Activated naive CD4-positive, alpha-beta T cell treated with Interleukin-2 at 50 U/mL for 16 hours (primary cell): ENCODE results near the gene RAB9A.
"Not testable (repeated sequence)": the region's sequence is repeated elsewhere in the genome, so short reads cannot be mapped to it uniquely, and the experiment has no call there.

Experiments
- DNase-seq: peaks from one replicate; pipeline ENCODE4 v3.0.0-alpha.2; 2020

RAB9A gene

DNA sequence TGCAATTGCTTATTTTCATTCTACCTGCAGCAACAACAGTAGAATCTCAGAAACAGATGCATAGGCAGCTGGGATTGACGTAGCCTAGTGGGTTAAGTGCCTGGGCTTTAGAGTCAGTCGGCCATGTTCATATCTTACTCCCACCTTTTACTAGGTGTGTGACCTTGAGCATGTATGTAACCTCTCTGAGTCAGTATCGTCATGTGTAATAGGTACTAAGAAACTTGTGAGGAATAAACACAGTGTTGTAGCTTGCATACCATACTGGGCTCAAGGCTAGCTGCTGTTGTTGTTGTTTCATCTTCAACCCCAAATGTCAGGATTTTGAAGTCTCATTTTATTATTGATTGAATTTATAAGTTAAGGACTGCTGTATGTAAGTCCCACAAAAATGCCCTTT, 14.2 kb downstream of the RAB9A start:
- DNase-seq = no peak

- DNase-seq = no peak
These were observed 14.7 kb downstream of the RAB9A start for GRCh38 chrX:13703589-13703988.

DNA sequence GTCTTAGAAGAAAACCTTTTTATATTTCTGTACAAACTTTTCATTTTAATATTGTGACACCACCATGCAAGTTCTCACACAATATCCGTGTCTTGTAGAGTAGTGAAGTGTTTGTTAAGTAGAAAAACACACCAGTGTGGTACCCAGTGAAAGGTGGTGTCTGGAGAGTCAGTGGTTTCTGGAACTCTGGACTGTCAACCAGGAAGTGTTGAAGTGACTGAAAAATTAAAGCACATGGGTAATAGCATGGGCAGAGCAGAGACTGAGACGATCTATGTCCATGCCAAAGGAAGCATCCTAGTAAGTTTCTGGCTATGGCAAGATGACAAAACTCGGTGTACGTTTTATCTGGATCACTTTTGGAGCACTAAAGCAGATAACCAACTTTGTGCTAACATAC, 22.2 kb downstream of the RAB9A start:
- DNase-seq = no peak

GRCh38 chrX:13716455-13716854, 27.5 kb downstream of the RAB9A start:
- no peak for DNase-seq

DNA sequence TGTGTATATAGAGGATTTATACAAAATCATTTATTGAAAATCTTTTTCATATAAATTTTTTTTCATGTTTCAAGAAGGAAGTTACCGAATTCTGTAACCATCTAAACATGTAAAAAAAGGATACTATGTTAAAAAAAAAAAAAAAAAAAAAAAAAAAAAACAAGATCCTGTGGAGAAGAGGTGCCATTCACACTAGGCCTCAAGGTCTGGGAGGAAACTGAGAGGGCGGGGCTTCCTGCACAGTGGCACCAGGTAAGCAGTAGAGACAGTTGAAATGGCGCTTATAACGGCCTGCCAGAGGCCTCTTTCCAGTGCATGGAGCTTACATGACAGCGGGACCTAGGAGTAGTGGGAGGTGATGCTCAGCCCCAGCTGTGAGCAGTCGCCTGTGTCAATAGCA, 28.0 kb downstream of the RAB9A start:
- DNase-seq = peak; percentile 22

GRCh38 chrX:13717700-13718472, 29.0 kb downstream of the RAB9A start:
- no peak for DNase-seq

DNA sequence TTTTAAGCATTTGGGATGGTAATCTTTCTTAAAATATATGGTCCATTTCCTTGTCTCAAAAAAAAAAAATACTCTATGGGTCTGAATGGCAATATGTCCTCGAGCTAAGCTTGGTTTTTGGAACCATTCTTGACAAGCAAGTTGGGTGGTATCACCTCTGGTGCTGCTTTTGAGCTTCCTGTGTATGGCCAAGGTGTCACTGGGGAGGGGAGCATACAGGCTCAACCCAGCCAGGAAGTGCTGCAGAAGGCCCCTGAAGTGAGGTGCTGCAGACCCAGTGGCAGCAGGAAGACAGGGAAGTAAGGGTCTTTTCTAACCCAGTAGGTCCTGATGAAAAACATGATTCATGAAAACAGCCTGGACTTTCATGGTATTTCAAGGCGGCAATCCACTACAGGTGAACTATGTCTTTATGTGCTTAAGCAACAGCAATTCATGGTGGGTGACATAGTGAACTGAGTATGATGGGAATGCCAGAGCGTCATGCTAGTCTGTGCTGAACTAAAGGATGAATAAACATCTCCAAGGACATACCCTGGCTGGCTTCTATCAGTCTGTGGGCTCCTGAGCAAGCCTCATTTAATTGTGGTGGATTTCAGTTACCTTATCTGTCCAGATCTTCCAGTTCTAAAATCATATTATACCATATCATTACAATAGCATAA, 30.4 kb downstream of the RAB9A start:
- no peak for DNase-seq

DNA sequence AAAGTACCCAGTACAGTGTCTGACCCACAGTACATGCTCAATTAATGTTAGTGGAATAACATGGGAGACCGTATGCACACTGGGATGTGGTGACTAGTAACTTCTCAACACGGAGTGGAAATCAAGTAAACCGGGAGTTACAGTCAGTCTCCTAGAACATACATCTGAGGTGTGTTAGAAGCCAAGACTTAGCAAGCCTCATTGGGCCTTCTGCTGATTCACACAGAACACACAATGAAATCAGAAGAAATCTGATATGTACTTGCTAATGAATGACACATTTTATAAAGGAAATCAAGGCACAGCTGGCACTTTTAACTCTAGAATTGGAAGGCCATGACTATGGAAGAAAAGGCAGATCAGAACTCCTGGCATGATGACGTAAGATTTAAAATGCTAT, 32.4 kb downstream of the RAB9A start:
- DNase-seq = no peak

GRCh38 chrX:13721819-13722519, 33.0 kb downstream of the RAB9A start:
- no peak for DNase-seq

DNA sequence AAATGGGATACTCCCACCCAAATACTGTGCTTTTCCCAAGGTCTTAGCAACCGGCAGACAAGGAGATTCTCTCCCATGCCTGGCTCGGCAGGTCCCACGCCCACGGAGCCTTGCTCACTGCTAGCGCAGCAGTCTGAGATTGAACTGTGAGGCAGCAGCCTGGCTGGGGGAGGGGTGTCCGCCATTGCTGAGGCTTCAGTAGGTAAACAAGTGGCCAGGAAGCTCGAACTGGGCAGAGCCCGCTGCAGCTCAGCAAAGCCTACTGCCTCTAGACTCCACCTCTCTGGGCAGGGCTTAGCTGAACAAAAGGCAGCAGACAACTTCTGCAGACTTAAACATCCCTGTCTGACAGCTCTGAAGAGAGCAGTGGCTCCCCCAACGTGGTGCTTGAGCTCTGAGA, 36.0 kb downstream of the RAB9A start:
- DNase-seq = peak; percentile 55

GRCh38 chrX:13726583-13726982, 37.7 kb downstream of the RAB9A start:
- not testable (repeated sequence) for DNase-seq

DNA sequence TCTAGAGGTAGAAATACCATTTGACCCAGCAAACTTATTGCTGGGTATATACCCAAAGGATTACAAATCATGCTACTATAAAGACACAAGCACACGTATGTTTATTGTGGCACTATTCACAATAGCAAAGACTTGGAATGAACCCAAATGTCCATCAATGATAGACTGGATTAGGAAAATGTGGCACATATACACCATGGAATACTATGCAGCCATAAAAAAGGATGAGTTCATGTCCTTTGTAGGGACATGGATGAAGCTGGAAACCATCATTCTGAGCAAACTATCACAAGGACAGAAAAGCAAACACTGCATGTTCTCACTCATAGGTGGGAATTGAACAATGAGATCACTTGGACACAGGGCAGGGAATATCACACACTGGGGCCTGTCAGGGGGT, 41.6 kb downstream of the RAB9A start:
- DNase-seq = not testable (repeated sequence)

GRCh38 chrX:13732246-13733067, 43.5 kb downstream of the RAB9A start:
- DNase-seq = no peak

- DNase-seq = no peak
These were observed 44.6 kb downstream of the RAB9A start for GRCh38 chrX:13733506-13733905.

DNA sequence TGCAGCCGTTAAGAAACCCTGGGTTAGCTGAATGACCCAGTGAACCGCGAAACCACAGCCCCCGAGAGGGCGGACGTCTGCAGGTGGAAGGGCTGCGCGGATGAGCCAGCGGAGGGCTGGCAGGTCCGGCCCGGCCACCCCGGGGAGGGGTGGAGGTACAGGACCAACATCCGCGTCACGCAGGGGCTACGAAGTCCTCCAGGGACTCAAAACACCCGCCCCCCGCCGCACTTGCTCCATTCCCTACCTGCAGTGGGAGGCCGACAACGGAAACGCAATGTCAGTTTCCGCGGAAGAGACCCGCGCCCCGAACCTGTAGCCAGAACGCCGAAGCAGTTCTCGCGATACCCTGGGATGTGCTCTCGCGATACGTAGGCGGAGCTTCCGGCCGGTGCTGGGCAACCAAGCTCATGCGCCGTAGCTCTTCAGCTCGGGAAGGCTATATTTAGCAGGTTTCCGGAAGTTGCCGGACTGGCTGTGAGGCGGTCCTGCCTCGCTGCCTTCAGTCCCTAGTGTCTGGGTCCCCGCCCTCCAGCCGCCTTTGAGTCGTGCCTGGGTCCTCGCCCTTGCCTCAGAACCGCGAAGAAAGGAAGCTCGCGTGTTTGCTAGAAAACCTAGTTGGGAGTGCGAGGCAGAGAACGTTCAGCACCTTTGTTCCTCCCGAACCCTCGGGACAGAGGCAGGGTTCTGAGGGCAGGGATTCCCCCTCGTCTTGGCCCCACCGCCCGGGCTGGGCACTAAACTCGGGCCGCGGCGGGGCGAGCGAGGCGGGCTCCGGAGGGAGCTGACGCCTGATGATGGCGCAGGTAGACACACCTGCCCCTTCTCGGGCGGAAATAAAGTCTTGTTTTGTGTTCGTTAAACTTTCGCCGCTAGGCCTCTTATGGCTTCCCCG, 45.6 kb downstream of the RAB9A start, which contains the start of the genes OFD1 and TRAPPC2:
Gene OFD1, plus strand, starts transcription at position 471 of the 895 bp plus-strand sequence. Its CDS starts 324 bp downstream, at position 795.
Gene TRAPPC2, minus strand, starts transcription at position 343 of the 895 bp plus-strand sequence. CDS start 14,657 bp downstream, outside the sequence.
- peak; percentile 89 for DNase-seq

DNA sequence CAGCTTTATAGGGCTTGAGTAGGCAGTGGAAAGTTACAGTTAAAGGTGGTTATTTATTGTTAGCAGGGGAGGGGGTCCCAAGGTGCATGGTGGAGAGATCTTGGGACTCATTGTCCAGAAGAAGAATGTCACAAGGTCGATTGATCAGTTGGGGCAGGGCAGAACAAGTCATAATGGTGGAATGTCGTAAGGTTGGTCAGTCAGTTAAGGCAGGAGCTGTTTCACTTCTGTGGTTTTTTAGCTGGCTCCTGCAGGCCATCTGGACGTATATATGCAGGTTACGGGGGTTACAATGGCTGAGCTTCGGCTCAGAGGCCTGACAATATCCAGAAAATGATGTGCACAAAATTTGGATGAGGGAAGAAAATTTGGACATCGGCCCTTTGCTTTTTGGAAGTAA, 52.8 kb downstream of the RAB9A start:
- no peak for DNase-seq

GRCh38 chrX:13742397-13743176, 53.7 kb downstream of the RAB9A start:
- peak; percentile 54 for DNase-seq

GRCh38 chrX:13747836-13748235, 58.9 kb downstream of the RAB9A start:
- peak; percentile 28 for DNase-seq

- no peak for DNase-seq
These were observed 59.6 kb downstream of the RAB9A start for GRCh38 chrX:13748486-13748885.

DNA sequence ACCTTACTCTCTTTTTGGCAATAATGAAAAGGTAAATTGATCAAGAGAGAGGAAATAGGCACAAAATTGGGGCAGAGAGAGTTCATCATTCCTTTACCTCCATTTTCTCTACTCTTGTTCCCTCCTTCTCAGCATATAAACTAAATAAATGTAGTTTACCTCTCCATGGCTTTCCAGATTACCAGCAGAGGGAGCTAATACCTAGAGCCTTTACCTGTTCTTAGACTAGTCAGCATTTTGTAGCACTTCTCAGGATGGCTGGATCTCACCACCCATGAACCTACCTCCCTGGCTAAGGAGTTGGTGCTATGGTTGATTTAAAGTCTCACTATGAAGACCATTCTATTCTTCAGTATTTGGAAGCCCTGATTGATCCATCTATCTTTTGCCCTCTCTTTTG, 61.3 kb downstream of the RAB9A start:
- DNase-seq = no peak

DNA sequence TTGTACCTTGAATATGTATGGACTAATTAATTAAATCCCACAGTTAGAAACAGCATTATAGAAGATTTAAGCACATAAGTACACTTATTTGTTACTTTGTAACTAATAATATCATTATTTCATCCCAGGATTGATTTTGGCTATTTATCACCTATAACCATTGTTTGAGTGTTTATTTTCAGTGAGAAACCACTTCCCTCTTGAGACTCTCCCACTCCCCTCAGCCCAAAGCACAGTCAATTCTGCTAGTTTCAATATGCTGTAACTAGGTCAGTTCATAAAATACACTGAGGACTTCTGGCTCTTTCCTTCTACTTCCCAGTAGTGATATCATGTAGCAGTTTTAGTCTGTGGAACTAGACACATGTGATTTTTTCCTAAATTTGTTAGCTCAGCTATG, 61.9 kb downstream of the RAB9A start:
- no peak for DNase-seq
